ENCODE results near the gene RO60. TPM values are rescaled to one million over a fixed set of nuclear protein-coding genes. Genes with fewer than 3 reads are reported as not detected.

Gene RO60
- total RNA-seq, 1 donor from 2014 or later = 144 TPM

DNA sequence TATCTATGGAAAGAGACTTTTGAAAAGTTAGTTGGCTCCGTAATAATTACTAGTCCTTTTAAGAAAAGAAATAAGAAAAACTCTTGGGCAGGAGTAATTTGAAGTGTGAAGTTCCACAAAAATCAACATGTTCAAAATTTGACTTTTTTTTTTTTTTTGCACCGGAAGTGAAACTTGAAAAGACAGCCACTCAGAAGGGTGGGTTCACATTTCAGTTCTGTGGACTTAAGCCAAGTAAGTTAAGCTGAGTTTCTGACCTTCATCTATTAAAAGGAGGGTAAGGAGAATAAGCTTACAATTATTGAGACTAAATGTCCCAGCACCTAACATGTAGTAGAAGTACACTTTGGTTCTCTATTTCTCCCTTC is 11.0 kb downstream of the RO60 start:
- Mint-ChIP-seq H3K27ac (ENCODE audit: unreplicated experiment) (no peak overlapping the region), H3K36me3 (ENCODE audit: low read depth, unreplicated experiment) (peaks cover 18% of the 10 kb centered on the region), H3K4me3 (ENCODE audit: unreplicated experiment) (no peak overlapping the region), H3K4me1 (ENCODE audit: unreplicated experiment) (peaks cover 36% of the 10 kb centered on the region), H3K27me3 (ENCODE audit: unreplicated experiment) (peaks cover 1% of the 10 kb centered on the region), H3K9me3 (ENCODE audit: unreplicated experiment) (no peaks in the 10 kb centered on the region)
- TF ChIP-seq CTCF (IDR thresholded peaks at IDR 0.05; ENCODE audit: unreplicated experiment) = peak; percentile 7
- DNase-seq (ENCODE audit: low spot score) = no peak

GRCh38 chr1:193070942-193071341 is 11.5 kb downstream of the RO60 start:
- DNase-seq (ENCODE audit: low spot score) = no peak
- Mint-ChIP-seq H3K36me3 (ENCODE audit: low read depth, unreplicated experiment) (peaks cover 17% of the 10 kb centered on the region), H3K27me3 (ENCODE audit: unreplicated experiment) (no peaks in the 10 kb centered on the region), H3K27ac (ENCODE audit: unreplicated experiment) (no peak overlapping the region), H3K4me1 (ENCODE audit: unreplicated experiment) (peaks cover 34% of the 10 kb centered on the region), H3K4me3 (ENCODE audit: unreplicated experiment) (no peak overlapping the region), H3K9me3 (ENCODE audit: unreplicated experiment) (no peaks in the 10 kb centered on the region)
- TF ChIP-seq CTCF (IDR thresholded peaks at IDR 0.05; ENCODE audit: unreplicated experiment) = no peak

- no peaks in the 10 kb centered on the region for H3K9me3 Mint-ChIP-seq (ENCODE audit: unreplicated experiment)
- DNase-seq (ENCODE audit: low spot score) = no peak
- TF ChIP-seq CTCF (IDR thresholded peaks at IDR 0.05; ENCODE audit: unreplicated experiment) = no peak
- H3K27me3 Mint-ChIP-seq (ENCODE audit: unreplicated experiment) = no peaks in the 10 kb centered on the region
- H3K36me3 Mint-ChIP-seq (ENCODE audit: low read depth, unreplicated experiment) = peaks cover 49% of the 10 kb centered on the region
- peaks cover 3% of the 10 kb centered on the region for H3K4me1 Mint-ChIP-seq (ENCODE audit: unreplicated experiment)
- H3K27ac Mint-ChIP-seq (ENCODE audit: unreplicated experiment) = no peak overlapping the region
- H3K4me3 Mint-ChIP-seq (ENCODE audit: unreplicated experiment) = peak overlapping the region; percentile 57
Measured at GRCh38 chr1:193077991-193078390, 18.6 kb downstream of the RO60 start.

DNA sequence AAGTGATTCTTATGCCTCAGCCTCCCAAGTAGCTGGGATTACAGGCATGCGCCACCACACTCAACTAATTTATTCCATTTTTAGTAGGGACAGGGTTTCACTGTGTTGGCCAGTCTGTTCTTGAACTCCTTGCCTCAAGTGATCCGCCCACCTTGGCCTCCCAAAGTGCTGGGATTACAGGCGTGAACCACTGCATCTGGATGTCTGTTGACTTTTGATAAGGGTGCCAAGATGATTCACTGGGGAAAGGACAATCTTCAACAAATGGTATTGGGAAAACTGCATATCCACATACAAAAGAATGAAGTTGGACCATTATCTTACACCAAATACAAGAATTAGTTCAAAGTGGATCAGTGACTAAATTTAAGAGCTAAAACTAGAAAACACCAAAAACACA is 19.8 kb downstream of the RO60 start:
- peaks cover 3% of the 10 kb centered on the region for H3K4me1 Mint-ChIP-seq (ENCODE audit: unreplicated experiment)
- DNase-seq (ENCODE audit: low spot score) = no peak
- peaks cover 49% of the 10 kb centered on the region for H3K36me3 Mint-ChIP-seq (ENCODE audit: low read depth, unreplicated experiment)
- H3K9me3 Mint-ChIP-seq (ENCODE audit: unreplicated experiment) = no peaks in the 10 kb centered on the region
- H3K27ac Mint-ChIP-seq (ENCODE audit: unreplicated experiment) = no peak overlapping the region
- no peak for TF ChIP-seq CTCF (IDR thresholded peaks at IDR 0.05; ENCODE audit: unreplicated experiment)
- peak overlapping the region; percentile 65 for H3K4me3 Mint-ChIP-seq (ENCODE audit: unreplicated experiment)
- no peaks in the 10 kb centered on the region for H3K27me3 Mint-ChIP-seq (ENCODE audit: unreplicated experiment)

DNA sequence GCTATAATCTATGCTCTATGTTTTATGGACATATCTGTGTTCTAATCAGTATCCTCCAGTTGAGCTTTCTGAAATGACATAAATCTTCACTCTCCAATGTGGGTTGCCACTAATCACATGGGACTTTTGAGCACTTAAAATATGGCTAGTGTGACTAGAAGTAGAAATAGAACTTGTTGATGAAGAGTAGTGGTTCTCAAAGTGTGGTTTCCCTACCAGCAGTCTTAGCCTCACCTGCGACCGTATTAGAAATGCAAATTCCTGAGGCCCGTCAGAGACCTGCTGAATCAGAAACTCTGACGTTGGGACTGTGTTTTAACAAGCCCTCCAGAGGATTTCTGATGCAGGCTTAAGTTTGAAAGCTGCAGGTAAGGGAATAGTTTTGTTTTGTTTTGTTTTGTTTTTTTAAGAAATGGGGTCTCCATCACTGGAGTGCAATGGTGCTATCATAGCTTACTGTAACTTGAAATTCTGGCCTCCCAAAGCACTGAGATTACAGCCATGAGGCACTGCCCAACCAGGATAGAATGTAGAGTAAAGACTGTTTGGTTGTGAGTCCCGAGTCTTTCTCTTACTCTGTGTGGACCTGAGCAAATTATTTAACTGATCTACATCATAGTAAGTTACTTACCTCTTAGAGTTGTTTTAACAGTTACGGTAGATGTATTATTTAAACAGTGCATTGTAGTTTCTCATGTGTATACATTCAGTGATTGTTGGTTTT is 24.1 kb downstream of the RO60 start:
- Mint-ChIP-seq H3K4me3 (ENCODE audit: unreplicated experiment) (no peak overlapping the region), H3K4me1 (ENCODE audit: unreplicated experiment) (no peaks in the 10 kb centered on the region), H3K27ac (ENCODE audit: unreplicated experiment) (no peak overlapping the region), H3K36me3 (ENCODE audit: low read depth, unreplicated experiment) (peaks cover 37% of the 10 kb centered on the region), H3K9me3 (ENCODE audit: unreplicated experiment) (no peaks in the 10 kb centered on the region), H3K27me3 (ENCODE audit: unreplicated experiment) (no peaks in the 10 kb centered on the region)
- TF ChIP-seq CTCF (IDR thresholded peaks at IDR 0.05; ENCODE audit: unreplicated experiment) = no peak
- DNase-seq (ENCODE audit: low spot score) = no peak
